Heart left ventricle (tissue), 16 donors: ENCODE data around the gene TMEM175. TPM values are rescaled to one million over a fixed set of nuclear protein-coding genes. Genes with fewer than 3 reads are reported as not detected.

Experiments
- ATAC-seq, 4 donors: fragments of 200-7000 bp; cut with Tn5 transposase; one replicate each; pipeline ENCODE4 v1.9.1; 2020 to 2022; ENCODE audit warnings: moderate library complexity in 4 of 4, mild to moderate bottlenecking in 3 of 4, moderate number of reproducible peaks in 1 of 4
- DNase-seq, 5 donors: peaks; one replicate each; pipeline ENCODE4 v3.0.0-alpha.2; 2020
- H3K27ac ChIP-seq, 12 donors: fragments of 200-600 bp; sonication (generic) in 4 of 12; one replicate each; pipeline versions ENCODE4 v1.5.0 to v1.8.0; 2016 to 2022; ENCODE audit warnings: mild to moderate bottlenecking in 2 of 12
- H3K27me3 ChIP-seq, 9 donors: fragments of 200-600 bp; sonication (generic) in 2 of 9; one replicate each; pipeline versions ENCODE4 v1.5.1 to v1.8.0; 2016 to 2022; ENCODE audit warnings: mild to moderate bottlenecking in 3 of 9
- H3K36me3 ChIP-seq, 9 donors: fragments of 200-600 bp; sonication (generic) in 2 of 9; one replicate each; pipeline versions ENCODE4 v1.5.0 to v1.8.0; 2018 to 2022; ENCODE audit warnings: mild to moderate bottlenecking in 2 of 9
- H3K4me1 ChIP-seq, 12 donors: fragments of 200-600 bp; sonication (generic) in 4 of 12; one replicate each; pipeline versions ENCODE4 v1.5.0 to v1.8.0; 2016 to 2022; ENCODE audit warnings: mild to moderate bottlenecking in 3 of 12
- H3K4me3 ChIP-seq, 12 donors: fragments of 200-600 bp; sonication (generic) in 4 of 12; one replicate each; pipeline versions ENCODE4 v1.5.0 to v1.8.0; 2017 to 2022; ENCODE audit warnings: mild to moderate bottlenecking in 9 of 12, moderate library complexity in 4 of 12
- H3K9me3 ChIP-seq, 12 donors: fragments of 200-600 bp; sonication (generic) in 4 of 12; one replicate each; pipeline versions ENCODE4 v1.5.0 to v1.8.0; 2016 to 2022; ENCODE audit warnings: mild to moderate bottlenecking in 1 of 12
- CTCF ChIP-seq, 12 donors: fragments of 200-600 bp; sonication (generic) in 4 of 12; IDR thresholded peaks; one replicate each; pipeline versions ENCODE4 v1.5.0 to v1.8.0; 2018 to 2022; ENCODE audit warnings: antibody characterized with exemption in 12 of 12, mild to moderate bottlenecking in 5 of 12
- POLR2A ChIP-seq, 2 donors: fragments of 450-650 bp; IDR thresholded peaks; one replicate each; pipeline ENCODE4 v1.6.1; 2017; ENCODE audit warnings: antibody characterized with exemption in 2 of 2, mild to moderate bottlenecking in 2 of 2, moderate library complexity in 2 of 2
- WGBS, 4 donors: extraction: QIAGEN DNeasy Blood & Tissue Kit in 2 of 4; methylation state at CpG; one replicate each; pipeline versions ENCODE4 v1.1.5 to v1.1.7; 2013 to 2018; 5-methylcytosine and 5-hydroxymethylcytosine counted together
- intact Hi-C, 10 donors: fragments of 100-400 bp; cut with DNase I; formaldehyde crosslinking; loops; one replicate each; pipeline versions ENCODE4 v1.11.1 to v1.14.2; 2022
- polyA plus RNA-seq, 2 donors: library from polyadenylated mRNA; stranded (reverse); fragments of 200-250 nt; gene quantifications; one replicate each; pipeline ENCODE4 v1.2.3, GENCODE V29; 2013
- total RNA-seq, 9 donors: library from RNA; depleted of rRNA in 2 of 9; stranded (reverse); fragments of >200 nt in 2 of 9; fragmentation: NEBNext Ultra II Directional in 3 of 9; extraction: Animal tissue kit (Norgen Biotek cat#: 25700) in 3 of 9; gene quantifications; one replicate each; pipeline versions ENCODE4 v1.1.0 to v1.2.4, GENCODE V29; 2016 to 2023
- donor health status: ischemic (EF 13 %, LVEDD 7.1; RV severe dilation, severe dysfunction).
- donor health status: healthy with polysubstance abuse.
- donor health status: DM: no; HTN: yes; CAD: no.
- donor health status: DM: no; HTN: no; CAD: no.
- donor health status: ischemic (EF 25% LVEDD 6.9; RV normal size, moderate dysfunction).
- donor health status: ischemic (EF 25% LVEDD 5.7; RV mildly dilated, moderate dysfunction).
- donor health status: healthy.
- donor health status: DM: yes; HTN: yes; CAD: no.
- donor health status: ischemic (EF 35%, LVEDD 5.7; RV mildly dilated, moderate dysfunction).
- donor health status: nonischemic (EF 11% LVEDD 7.7; RV severe dilation, severe dysfunction).
- donor health status: DM: yes; HTN: yes; CAD: no.
- donor health status: PGD.
- donor health status: ischemic (EF 29% LVEDD 5.4; RV normal size, mild dysfunction).
- donor health status: nonischemic (EF 23%, LVEDD 6.1; RV moderate dilation, normal function).

TMEM175 gene
- total and polyA plus RNA-seq, 11 donors, result 14.2 to 34.6 (median 20.1) TPM

- Histone ChIP-seq H3K27me3 (peaks cover 8 to 34% (median 19%) of the 10 kb centered on the region in 9 donors), H3K4me1 (peaks cover 0 to 17% (median 6%) of the 10 kb centered on the region in 12 donors), H3K36me3 (peaks cover 0 to 5% (median 0%) of the 10 kb centered on the region in 9 donors), H3K27ac (no peak overlapping the region), H3K4me3 (no peak overlapping the region), H3K9me3 (no peaks in the 10 kb centered on the region)
- DNase-seq, result peak in 2 of 5 donors; percentile 12 to 54
- intact Hi-C loops, result loop anchor here in 2 of 10 donors (10.0 kb wide), 2 partner anchors 241 to 251 kb away; no protein-coding TSS in a partner anchor
- 87 to 92% (median 89%) methylated on average over 23 of the region's 23 CpGs for WGBS, 4 donors
- TF ChIP-seq POLR2A (IDR thresholded peaks at IDR 0.05) (no peak), CTCF (IDR thresholded peaks at IDR 0.05) (no peak)
- no peak for ATAC-seq
These were observed 63.2 kb downstream of the TMEM175 start for GRCh38 chr4:995311-996026.

GRCh38 chr4:996030-996996, 64.1 kb downstream of the TMEM175 start:
- peaks cover 0 to 17% (median 6%) of the 10 kb centered on the region in 12 donors for H3K4me1 ChIP-seq
- 64 to 73% (median 70%) methylated on average over 11 to 15 of the region's 15 CpGs for WGBS, 4 donors
- intact Hi-C loops, result loop anchor here in 2 of 10 donors (10.0 kb wide), 2 partner anchors 242 to 252 kb away; no protein-coding TSS in a partner anchor
- DNase-seq, result peak in 1 of 5 donors; percentile 54
- no peak overlapping the region for H3K27ac ChIP-seq
- H3K4me3 ChIP-seq, result no peak overlapping the region
- no peaks in the 10 kb centered on the region for H3K9me3 ChIP-seq
- H3K36me3 ChIP-seq, result peaks cover 0 to under 1% (median 0%) of the 10 kb centered on the region in 9 donors
- TF ChIP-seq CTCF (IDR thresholded peaks at IDR 0.05) (no peak), POLR2A (IDR thresholded peaks at IDR 0.05) (no peak)
- no peak for ATAC-seq
- H3K27me3 ChIP-seq, result peaks cover 9 to 43% (median 28%) of the 10 kb centered on the region in 9 donors

GRCh38 chr4:996997-997374, 64.7 kb downstream of the TMEM175 start:
- peaks cover 16 to 50% (median 34%) of the 10 kb centered on the region in 9 donors for H3K27me3 ChIP-seq
- H3K36me3 ChIP-seq, result no peaks in the 10 kb centered on the region
- intact Hi-C loops, result loop anchor here in 2 of 10 donors (10.0 kb wide), 2 partner anchors 242 to 252 kb away; no protein-coding TSS in a partner anchor
- 7 to 22% (median 10%) methylated on average over 15 to 25 of the region's 25 CpGs for WGBS, 4 donors
- peaks cover 0 to 20% (median 7%) of the 10 kb centered on the region in 12 donors for H3K4me1 ChIP-seq
- peak overlapping the region in 7 of 12 donors; percentile 17 to 51 (median 46) for H3K4me3 ChIP-seq
- ATAC-seq (no peak), DNase-seq (peak in 2 of 5 donors; percentile 18 to 56)
- no peaks in the 10 kb centered on the region for H3K9me3 ChIP-seq
- no peak for TF ChIP-seq CTCF (IDR thresholded peaks at IDR 0.05)
- no peak for TF ChIP-seq POLR2A (IDR thresholded peaks at IDR 0.05)
- no peak overlapping the region for H3K27ac ChIP-seq
